Lower lobe of right lung (tissue), 2 donors: Measurements from ENCODE around the gene CDT1. TPM values are rescaled to one million over a fixed set of nuclear protein-coding genes. Genes with fewer than 3 reads are reported as not detected.

Experiments
- ATAC-seq, 2 donors: fragments of 200-7000 bp; cut with Tn5 transposase; one replicate each; pipeline ENCODE4 v1.9.1; 2020 to 2022; ENCODE audit warnings: mild to moderate bottlenecking in 2 of 2, moderate library complexity in 2 of 2
- DNase-seq: peaks from one replicate; pipeline ENCODE4 v3.0.0-alpha.2; 2020
- H3K27ac ChIP-seq: fragments of 200-600 bp; one replicate; pipeline ENCODE4 v1.8.0; 2022
- H3K27me3 ChIP-seq: fragments of 200-600 bp; one replicate; pipeline ENCODE4 v1.8.0; 2022; ENCODE audit warnings: low read depth
- H3K36me3 ChIP-seq: fragments of 200-600 bp; one replicate; pipeline ENCODE4 v1.8.0; 2022; ENCODE audit warnings: mild to moderate bottlenecking
- H3K4me1 ChIP-seq: fragments of 200-600 bp; one replicate; pipeline ENCODE4 v1.8.0; 2022
- H3K4me3 ChIP-seq: fragments of 200-600 bp; one replicate; pipeline ENCODE4 v1.8.0; 2022; ENCODE audit warnings: mild to moderate bottlenecking
- H3K9me3 ChIP-seq: fragments of 200-600 bp; one replicate; pipeline ENCODE4 v1.8.0; 2022
- intact Hi-C: fragments of 100-400 bp; cut with DNase I; formaldehyde crosslinking; loops from one replicate; pipeline ENCODE4 v1.11.0; 2022
- total RNA-seq: library from RNA; stranded (reverse); fragmentation: NEBNext Ultra II Directional; extraction: Animal tissue kit (Norgen Biotek cat#: 25700); gene quantifications from one replicate; pipeline ENCODE4 v1.2.1, GENCODE V29; 2021
- TF ChIP-seq, protein P1 (sequence below): fragments of 200-600 bp; IDR thresholded peaks from one replicate; pipeline ENCODE4 v1.8.0; 2022; ENCODE audit warnings: antibody characterized with exemption, mild to moderate bottlenecking
- donor health status: DM: no; HTN: yes; CAD: no; lungs with severe emphysema.

Gene CDT1
- total RNA-seq, 1 donor from 2014 or later: 3.5 TPM

DNA sequence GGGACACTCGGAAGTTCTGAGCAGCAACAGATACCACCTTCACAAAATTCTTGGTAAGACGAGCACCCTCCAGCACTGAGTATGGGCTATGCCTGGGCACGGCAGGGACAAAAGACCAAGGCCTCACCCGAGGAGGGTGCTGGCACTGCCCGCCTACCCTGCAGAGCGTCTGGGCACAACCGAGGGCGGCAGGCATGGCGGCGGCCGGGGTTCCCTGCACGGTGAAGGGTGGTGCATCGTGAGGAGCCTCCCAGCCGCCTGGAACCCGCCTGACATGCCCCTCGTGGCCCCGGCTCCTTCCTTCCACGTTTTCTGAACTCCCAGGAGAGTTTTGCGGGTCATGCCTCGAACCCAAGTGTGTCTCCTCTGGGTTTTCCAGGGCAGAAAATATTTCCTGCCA is 34.2 kb downstream of the CDT1 start:
- H3K36me3 ChIP-seq: peaks cover 49% of the 10 kb centered on the region
- DNase-seq (no peak), ATAC-seq (no peak)

DNA sequence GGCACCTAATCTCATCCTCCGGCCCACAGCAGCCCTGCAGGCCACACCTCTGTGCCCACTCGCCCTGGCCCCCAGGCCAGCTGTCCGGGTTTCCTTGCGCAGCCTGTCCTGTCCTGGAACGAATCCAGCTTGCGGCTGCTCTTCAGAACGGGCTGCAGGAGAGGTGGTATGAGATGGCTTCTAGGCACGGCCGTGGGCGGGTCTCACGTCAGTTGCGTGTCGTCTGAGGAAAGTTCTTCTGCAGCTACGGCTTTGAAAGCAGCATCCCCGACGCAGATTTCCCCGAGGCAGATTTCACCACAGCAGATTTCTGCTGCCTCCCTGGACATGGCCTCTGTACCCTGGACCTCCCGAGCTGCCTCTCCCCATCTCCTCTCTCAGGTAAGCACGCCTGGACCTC is 35.0 kb downstream of the CDT1 start:
- H3K36me3 ChIP-seq: peaks cover 53% of the 10 kb centered on the region

More for the DNA sequence above, 34.2 kb downstream of the CDT1 start:
- intact Hi-C loops: no loop called here
- Histone ChIP-seq H3K9me3 (no peaks in the 10 kb centered on the region), H3K4me3 (no peak overlapping the region), H3K27me3 (no peaks in the 10 kb centered on the region), H3K4me1 (no peaks in the 10 kb centered on the region), H3K27ac (no peak overlapping the region)
- TF ChIP-seq, protein P1, sequence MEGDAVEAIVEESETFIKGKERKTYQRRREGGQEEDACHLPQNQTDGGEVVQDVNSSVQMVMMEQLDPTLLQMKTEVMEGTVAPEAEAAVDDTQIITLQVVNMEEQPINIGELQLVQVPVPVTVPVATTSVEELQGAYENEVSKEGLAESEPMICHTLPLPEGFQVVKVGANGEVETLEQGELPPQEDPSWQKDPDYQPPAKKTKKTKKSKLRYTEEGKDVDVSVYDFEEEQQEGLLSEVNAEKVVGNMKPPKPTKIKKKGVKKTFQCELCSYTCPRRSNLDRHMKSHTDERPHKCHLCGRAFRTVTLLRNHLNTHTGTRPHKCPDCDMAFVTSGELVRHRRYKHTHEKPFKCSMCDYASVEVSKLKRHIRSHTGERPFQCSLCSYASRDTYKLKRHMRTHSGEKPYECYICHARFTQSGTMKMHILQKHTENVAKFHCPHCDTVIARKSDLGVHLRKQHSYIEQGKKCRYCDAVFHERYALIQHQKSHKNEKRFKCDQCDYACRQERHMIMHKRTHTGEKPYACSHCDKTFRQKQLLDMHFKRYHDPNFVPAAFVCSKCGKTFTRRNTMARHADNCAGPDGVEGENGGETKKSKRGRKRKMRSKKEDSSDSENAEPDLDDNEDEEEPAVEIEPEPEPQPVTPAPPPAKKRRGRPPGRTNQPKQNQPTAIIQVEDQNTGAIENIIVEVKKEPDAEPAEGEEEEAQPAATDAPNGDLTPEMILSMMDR: no peak

DNA sequence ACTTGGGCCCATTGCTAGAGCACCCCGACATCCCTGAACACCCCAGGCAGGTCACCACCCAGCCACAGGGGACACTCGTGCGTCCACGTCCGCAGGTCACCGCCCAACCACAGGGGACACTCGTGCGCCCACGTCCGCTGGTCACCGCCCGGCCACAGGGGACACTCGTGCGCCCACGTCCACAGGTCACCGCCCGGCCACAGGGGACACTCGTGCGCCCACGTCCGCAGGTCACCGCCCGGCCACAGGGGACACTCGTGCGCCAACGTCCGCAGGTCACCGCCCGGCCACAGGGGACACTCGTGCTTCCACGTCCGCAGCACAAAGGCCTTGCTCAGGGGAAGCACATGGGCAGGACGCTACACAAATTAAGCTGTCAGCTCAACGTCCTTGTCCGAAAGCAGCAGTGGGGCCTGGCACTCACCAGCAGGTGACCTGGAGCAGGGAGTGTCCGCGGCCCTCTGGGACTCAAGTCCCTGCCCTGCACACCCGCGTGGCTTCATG is 35.5 kb downstream of the CDT1 start:
- Histone ChIP-seq H3K4me3 (no peak overlapping the region), H3K27ac (no peak overlapping the region), H3K4me1 (no peaks in the 10 kb centered on the region), H3K9me3 (no peaks in the 10 kb centered on the region), H3K27me3 (no peaks in the 10 kb centered on the region), H3K36me3 (peaks cover 53% of the 10 kb centered on the region)
- no peak for DNase-seq
- ATAC-seq: no peak
- intact Hi-C loops: no loop called here
- TF ChIP-seq, protein P1: no peak

More for the DNA sequence above, 35.0 kb downstream of the CDT1 start:
- TF ChIP-seq, protein P1: no peak
- Histone ChIP-seq H3K27ac (no peak overlapping the region), H3K9me3 (no peaks in the 10 kb centered on the region), H3K27me3 (no peaks in the 10 kb centered on the region), H3K4me3 (no peak overlapping the region), H3K4me1 (no peaks in the 10 kb centered on the region)
- DNase-seq (no peak), ATAC-seq (no peak)
- intact Hi-C loops: no loop called here

DNA sequence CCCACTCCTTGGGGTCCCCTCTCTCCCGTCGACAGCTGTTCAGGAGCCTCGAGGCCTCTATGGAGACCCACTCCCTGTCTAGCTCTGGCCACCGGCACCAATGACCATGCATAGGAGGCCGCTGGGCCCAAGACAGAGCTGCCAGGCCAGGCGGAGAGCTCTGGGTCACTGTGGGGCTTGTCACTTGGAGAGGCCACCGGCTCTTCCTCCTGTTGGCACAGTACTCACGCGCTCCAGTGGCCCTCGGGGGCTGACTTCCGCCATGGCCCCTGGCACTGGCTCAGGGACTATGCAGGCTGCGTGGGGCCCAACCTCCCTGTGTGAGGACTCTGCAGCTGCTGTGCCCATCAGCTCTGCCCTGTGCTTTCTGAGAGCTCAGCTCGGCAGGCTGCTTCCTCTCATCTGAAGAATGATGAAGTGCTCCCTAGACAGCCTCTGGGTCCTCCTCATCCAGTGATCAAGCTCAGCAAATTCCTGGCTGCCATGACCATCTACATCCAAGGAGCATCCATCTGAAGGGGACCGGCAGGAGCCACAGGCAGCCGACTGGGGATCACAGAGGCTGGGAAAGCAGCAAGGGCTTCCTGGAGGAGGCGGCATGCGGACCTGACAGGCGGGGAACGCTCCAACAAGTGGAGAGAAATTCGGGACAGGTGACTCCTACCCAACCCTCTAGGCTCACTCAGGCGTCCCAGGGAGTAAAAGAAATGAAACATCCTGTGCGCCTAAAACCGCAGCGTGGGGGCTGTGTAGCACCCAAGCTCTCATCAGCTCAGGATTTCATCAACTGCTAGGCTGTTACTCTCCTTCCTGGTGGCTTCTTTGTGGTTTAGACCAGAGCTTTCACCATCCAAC is 36.4 kb downstream of the CDT1 start:
- intact Hi-C loops: no loop called here
- no peak for DNase-seq
- Histone ChIP-seq H3K9me3 (no peaks in the 10 kb centered on the region), H3K27ac (no peak overlapping the region), H3K4me1 (no peaks in the 10 kb centered on the region), H3K4me3 (no peak overlapping the region), H3K36me3 (peaks cover 50% of the 10 kb centered on the region), H3K27me3 (no peaks in the 10 kb centered on the region)
- ATAC-seq: no peak
- TF ChIP-seq, protein P1: no peak

DNA sequence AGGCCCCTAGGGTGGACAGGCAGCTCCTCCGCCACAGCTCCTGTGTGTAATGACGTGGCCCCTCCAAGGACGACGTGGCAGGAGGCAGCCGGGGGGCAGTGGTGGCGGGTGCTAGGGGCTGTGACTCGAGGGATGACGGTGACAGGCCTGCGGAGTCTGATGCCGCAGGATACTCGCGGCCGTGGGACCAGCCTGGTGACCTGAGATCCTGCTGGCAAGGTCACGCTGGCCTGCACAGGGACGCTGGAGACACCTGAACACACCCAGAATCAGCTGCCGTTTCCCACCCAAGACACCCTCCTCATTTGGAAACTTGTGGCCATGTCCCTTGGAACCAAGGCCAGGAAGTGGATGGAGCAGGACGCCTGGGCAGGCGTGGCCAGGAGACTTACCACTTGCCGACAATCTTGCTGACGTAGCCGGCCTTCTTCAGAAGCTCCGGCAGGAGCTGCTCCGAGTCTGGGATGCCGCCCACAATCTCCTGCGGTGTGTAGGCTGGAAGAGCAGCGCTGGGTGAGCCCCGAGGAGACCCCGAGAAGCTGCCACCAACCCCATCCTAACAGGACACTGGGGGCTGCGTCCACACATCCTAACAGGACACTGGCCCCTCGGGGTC is 37.1 kb downstream of the CDT1 start:
- Histone ChIP-seq H3K36me3 (peaks cover 43% of the 10 kb centered on the region), H3K4me1 (no peaks in the 10 kb centered on the region), H3K27me3 (no peaks in the 10 kb centered on the region), H3K9me3 (no peaks in the 10 kb centered on the region), H3K27ac (no peak overlapping the region), H3K4me3 (no peak overlapping the region)
- ATAC-seq (no peak), DNase-seq (no peak)
- intact Hi-C loops: no loop called here
- TF ChIP-seq, protein P1: no peak
